WTC11 (cell line): ENCODE measurements around the gene USF1. TPM values are rescaled to one million over a fixed set of nuclear protein-coding genes. Genes with fewer than 3 reads are reported as not detected.

Source experiments
- ATAC-seq: fragments of 200-7000 bp; cut with Tn5 transposase; 2 replicates; pipeline ENCODE4 v1.10.0; 2021; ENCODE audit warnings: mild to moderate bottlenecking, moderate library complexity
- CTCF ChIA-PET: fragments of 300-600 bp; sonication (Branson Sonifier 250); formaldehyde crosslinking; loops from one replicate; lab custom pipeline; 2021; ENCODE audit warnings: antibody characterized with exemption; lab: Charles Lee
- POLR2A ChIA-PET: fragments of 350-600 bp; sonication (Branson Sonifier 250); formaldehyde crosslinking; loops from one replicate; lab custom pipeline; 2021; ENCODE audit warnings: antibody characterized with exemption; lab: Charles Lee
- DNase-seq: peaks from one replicate; pipeline ENCODE4 v3.0.0; 2021; ENCODE audit warnings: low spot score
- H3K27ac Mint-ChIP-seq: 2 replicates; pipeline ENCODE4 v1.8.0; 2021; ENCODE audit warnings: mixed read lengths
- H3K27me3 Mint-ChIP-seq: 2 replicates; pipeline ENCODE4 v1.8.0; 2021; ENCODE audit warnings: low read depth, mild to moderate bottlenecking, moderate library complexity, mixed read lengths
- H3K36me3 Mint-ChIP-seq: 2 replicates; pipeline ENCODE4 v1.8.0; 2021; ENCODE audit warnings: mixed read lengths
- H3K4me1 Mint-ChIP-seq: 2 replicates; pipeline ENCODE4 v1.8.0; 2022; ENCODE audit warnings: mixed read lengths
- H3K4me3 Mint-ChIP-seq: 2 replicates; pipeline ENCODE4 v1.8.0; 2021; ENCODE audit warnings: mild to moderate bottlenecking, moderate library complexity, mixed read lengths
- H3K9me3 Mint-ChIP-seq: 2 replicates; pipeline ENCODE4 v1.8.0; 2021; ENCODE audit warnings: mixed read lengths
- EMX1 ChIP-seq: fragments of 250-450 bp; sonication (Bioruptor Pico); IDR thresholded peaks from 2 replicates; pipeline ENCODE4 v1.8.0; 2021; ENCODE audit warnings: mild to moderate bottlenecking
- KAT7 ChIP-seq: sonication (generic); formaldehyde crosslinking; IDR thresholded peaks from 2 replicates; pipeline ENCODE4 v1.8.1; 2023; ENCODE audit warnings: missing genetic modification reagents, mild to moderate bottlenecking, borderline replicate concordance
- NFE2L1 ChIP-seq: sonication (generic); formaldehyde crosslinking; IDR thresholded peaks from 2 replicates; pipeline ENCODE4 v1.8.1; 2023; ENCODE audit warnings: missing genetic modification reagents
- NR2C2 ChIP-seq: sonication (generic); formaldehyde crosslinking; IDR thresholded peaks from 2 replicates; pipeline ENCODE4 v1.8.0; 2022; ENCODE audit warnings: mild to moderate bottlenecking, missing genetic modification reagents
- NR3C1 ChIP-seq: sonication (generic); formaldehyde crosslinking; conservative IDR thresholded peaks from 2 replicates; pipeline ENCODE4 v1.8.1; 2023; ENCODE audit warnings: low read depth, mild to moderate bottlenecking, missing genetic modification reagents
- OVOL2 ChIP-seq: fragments of 250-450 bp; sonication (Bioruptor Pico); IDR thresholded peaks from 2 replicates; pipeline ENCODE4 v1.9.0; 2021; ENCODE audit warnings: mild to moderate bottlenecking, borderline replicate concordance
- PRRX2 ChIP-seq: fragments of 250-450 bp; sonication (Bioruptor Pico); IDR thresholded peaks from 2 replicates; pipeline ENCODE4 v1.8.0; 2021; ENCODE audit warnings: mild to moderate bottlenecking
- RORB ChIP-seq: fragments of 250-450 bp; sonication (Bioruptor Pico); IDR thresholded peaks from 2 replicates; pipeline ENCODE4 v1.9.0; 2021; ENCODE audit warnings: mild to moderate bottlenecking
- TCF7 ChIP-seq: sonication (generic); formaldehyde crosslinking; IDR thresholded peaks from 2 replicates; pipeline ENCODE4 v1.8.0; 2022; ENCODE audit warnings: mild to moderate bottlenecking, low read depth, missing genetic modification reagents, moderate library complexity
- ZNF219 ChIP-seq: sonication (generic); formaldehyde crosslinking; IDR thresholded peaks from 2 replicates; pipeline ENCODE4 v1.8.0; 2023; ENCODE audit warnings: missing genetic modification reagents, mild to moderate bottlenecking, borderline replicate concordance
- ZNF232 ChIP-seq: sonication (generic); formaldehyde crosslinking; IDR thresholded peaks from 2 replicates; pipeline ENCODE4 v1.8.0; 2022; ENCODE audit warnings: mild to moderate bottlenecking, missing genetic modification reagents
- ZNF263 ChIP-seq: sonication (generic); formaldehyde crosslinking; IDR thresholded peaks from 2 replicates; pipeline ENCODE4 v1.8.1; 2022; ENCODE audit warnings: low read depth, mild to moderate bottlenecking, moderate library complexity, missing genetic modification reagents
- total RNA-seq: library from RNA; stranded (reverse); gene quantifications from 3 replicates; pipeline ENCODE4 v1.2.3, GENCODE V29; 2021
- TF ChIP-seq, protein P1 (sequence below): fragments of 200-600 bp; IDR thresholded peaks from 2 replicates; pipeline ENCODE4 v1.8.0; 2022; ENCODE audit warnings: antibody characterized with exemption
- TF ChIP-seq, protein P2 (sequence below): sonication (generic); formaldehyde crosslinking; IDR thresholded peaks from 2 replicates; pipeline ENCODE4 v1.8.1; 2023; ENCODE audit warnings: mild to moderate bottlenecking, moderate library complexity, missing genetic modification reagents
- TF ChIP-seq, protein P3 (sequence below): sonication (generic); formaldehyde crosslinking; IDR thresholded peaks from 2 replicates; pipeline ENCODE4 v1.8.1; 2023; ENCODE audit warnings: mild to moderate bottlenecking, missing genetic modification reagents
- TF ChIP-seq, protein P4 (sequence below): sonication (generic); formaldehyde crosslinking; IDR thresholded peaks from 2 replicates; pipeline ENCODE4 v1.8.0; 2023; ENCODE audit warnings: missing genetic modification reagents
- TF ChIP-seq, protein P5 (sequence below): fragments of 250-450 bp; sonication (Bioruptor Pico); IDR thresholded peaks from 2 replicates; pipeline ENCODE4 v1.9.0; 2021; ENCODE audit warnings: mild to moderate bottlenecking
- TF ChIP-seq, protein P6 (sequence below): sonication (generic); formaldehyde crosslinking; IDR thresholded peaks from 2 replicates; pipeline ENCODE4 v1.8.1; 2022; ENCODE audit warnings: mild to moderate bottlenecking, moderate library complexity, missing genetic modification reagents

The USF1 gene
- total RNA-seq, 1 experiment from 2014 or later, result 65.6 TPM

DNA sequence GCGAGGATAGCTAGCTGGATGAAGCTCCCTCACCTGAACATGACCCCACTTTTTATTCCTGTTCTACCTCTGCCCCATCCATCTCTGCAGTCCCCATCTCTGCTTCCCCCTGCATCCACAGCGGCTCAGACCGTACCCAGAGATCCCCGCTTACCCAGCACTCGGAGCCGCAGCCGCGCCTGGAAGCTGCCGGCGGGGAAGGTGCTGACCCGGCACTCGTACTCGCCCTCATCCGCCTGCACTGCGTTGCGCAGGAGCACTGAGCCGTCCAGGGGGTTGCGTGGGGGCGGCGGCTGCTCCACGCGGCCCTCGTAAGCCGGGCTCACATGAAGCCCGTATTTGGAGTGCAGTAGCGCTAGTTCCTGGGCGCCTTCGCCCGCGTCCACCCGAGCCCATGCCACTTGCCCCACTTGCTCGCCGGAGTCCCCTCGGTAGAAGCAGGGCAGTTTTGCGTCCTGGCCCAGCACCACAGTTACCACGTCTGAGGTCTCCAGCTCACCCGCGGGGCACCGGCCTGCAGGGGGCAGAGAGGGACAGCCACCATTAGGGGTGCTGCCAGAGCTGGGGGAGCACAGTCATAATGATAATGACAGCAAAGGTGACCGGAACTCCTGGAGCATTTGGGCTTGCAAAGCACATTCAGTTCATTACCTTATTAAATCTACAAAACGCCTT, 33.8 kb upstream of the USF1 start:
- peak; percentile 33 for ATAC-seq
- no peaks in the 10 kb centered on the region for H3K9me3 Mint-ChIP-seq
- H3K27me3 Mint-ChIP-seq, result no peaks in the 10 kb centered on the region; the same call in 1 of the 2 replicates
- peaks cover 27% of the 10 kb centered on the region for H3K4me1 Mint-ChIP-seq
- TF ChIP-seq NR3C1 (CRISPR knock-in tag), result no peak
- H3K36me3 Mint-ChIP-seq, result no peaks in the 10 kb centered on the region
- no peak for DNase-seq
- H3K27ac Mint-ChIP-seq, result no peak overlapping the region
- H3K4me3 Mint-ChIP-seq, result no peak overlapping the region
- ChIA-PET POLR2A (interaction anchor here (0.6 kb wide), 1 partner anchor 108 kb away, joined by 7 read pairs; no protein-coding TSS in a partner anchor), CTCF (interaction anchor here (0.9 to 2.8 kb wide), 8 partner anchors 8 to 41 kb away, joined by 3 to 24 read pairs (median 4); partner anchors contain the start of genes ARHGAP30, KLHDC9 and NECTIN4)

DNA sequence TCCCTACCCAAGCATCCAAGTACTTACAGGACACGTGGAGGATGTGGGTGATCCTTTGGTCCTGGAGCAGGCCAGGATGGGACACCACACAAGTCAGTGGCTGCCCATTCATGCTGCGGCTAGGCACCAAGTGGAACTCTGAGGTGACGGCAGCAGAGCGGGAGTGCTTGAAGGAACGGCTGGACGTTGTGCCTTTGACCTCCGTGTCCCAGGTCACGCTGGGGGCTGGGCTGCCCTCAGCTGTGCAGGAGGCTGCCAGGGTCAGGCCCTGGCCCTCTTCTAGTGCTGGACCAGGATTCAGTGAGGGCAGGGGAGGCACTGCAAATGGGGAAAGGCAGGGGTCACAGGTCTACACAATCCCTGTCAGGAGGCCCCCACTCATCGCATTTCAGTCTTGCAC, 31.6 kb upstream of the USF1 start:
- ChIA-PET CTCF (no interaction called here), POLR2A (no interaction called here)
- ATAC-seq (no peak), DNase-seq (no peak)
- peaks cover 21% of the 10 kb centered on the region for H3K4me1 Mint-ChIP-seq
- no peaks in the 10 kb centered on the region for H3K9me3 Mint-ChIP-seq
- no peaks in the 10 kb centered on the region; the same call in 1 of the 2 replicates for H3K27me3 Mint-ChIP-seq
- no peak for TF ChIP-seq NR2C2
- TF ChIP-seq, protein P1, sequence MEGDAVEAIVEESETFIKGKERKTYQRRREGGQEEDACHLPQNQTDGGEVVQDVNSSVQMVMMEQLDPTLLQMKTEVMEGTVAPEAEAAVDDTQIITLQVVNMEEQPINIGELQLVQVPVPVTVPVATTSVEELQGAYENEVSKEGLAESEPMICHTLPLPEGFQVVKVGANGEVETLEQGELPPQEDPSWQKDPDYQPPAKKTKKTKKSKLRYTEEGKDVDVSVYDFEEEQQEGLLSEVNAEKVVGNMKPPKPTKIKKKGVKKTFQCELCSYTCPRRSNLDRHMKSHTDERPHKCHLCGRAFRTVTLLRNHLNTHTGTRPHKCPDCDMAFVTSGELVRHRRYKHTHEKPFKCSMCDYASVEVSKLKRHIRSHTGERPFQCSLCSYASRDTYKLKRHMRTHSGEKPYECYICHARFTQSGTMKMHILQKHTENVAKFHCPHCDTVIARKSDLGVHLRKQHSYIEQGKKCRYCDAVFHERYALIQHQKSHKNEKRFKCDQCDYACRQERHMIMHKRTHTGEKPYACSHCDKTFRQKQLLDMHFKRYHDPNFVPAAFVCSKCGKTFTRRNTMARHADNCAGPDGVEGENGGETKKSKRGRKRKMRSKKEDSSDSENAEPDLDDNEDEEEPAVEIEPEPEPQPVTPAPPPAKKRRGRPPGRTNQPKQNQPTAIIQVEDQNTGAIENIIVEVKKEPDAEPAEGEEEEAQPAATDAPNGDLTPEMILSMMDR, result no peak
- no peaks in the 10 kb centered on the region for H3K36me3 Mint-ChIP-seq
- H3K27ac Mint-ChIP-seq, result no peak overlapping the region
- no peak overlapping the region for H3K4me3 Mint-ChIP-seq

DNA sequence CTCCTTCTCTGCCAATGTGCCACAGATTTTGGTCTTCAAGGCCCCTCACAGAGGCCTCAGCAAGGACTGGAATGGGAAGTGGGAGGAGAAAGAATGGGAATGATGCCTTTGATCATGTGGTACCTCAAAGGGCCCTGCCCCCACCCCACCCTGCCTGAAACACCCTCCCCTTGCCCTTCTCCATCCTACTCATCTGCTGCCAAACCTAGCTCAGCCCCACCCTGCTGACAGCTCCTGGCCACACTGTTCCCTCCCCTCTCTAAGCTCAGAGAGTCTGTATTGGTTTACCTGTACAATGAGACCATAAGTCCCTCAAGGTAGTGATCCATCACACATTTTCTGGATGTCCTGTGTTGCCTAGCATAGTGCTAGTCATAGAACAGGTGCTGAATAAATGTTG, 30.6 kb upstream of the USF1 start:
- no peak for ATAC-seq
- no peak overlapping the region for H3K27ac Mint-ChIP-seq
- DNase-seq, result no peak
- ChIA-PET CTCF (interaction anchor here (0.8 to 0.9 kb wide), 2 partner anchors 21 to 22 kb away, joined by 3 to 4 read pairs; no protein-coding TSS in a partner anchor), POLR2A (no interaction called here)
- no peak for TF ChIP-seq KAT7 (CRISPR knock-in tag)
- no peak for TF ChIP-seq TCF7 (CRISPR knock-in tag)
- TF ChIP-seq, protein P2, sequence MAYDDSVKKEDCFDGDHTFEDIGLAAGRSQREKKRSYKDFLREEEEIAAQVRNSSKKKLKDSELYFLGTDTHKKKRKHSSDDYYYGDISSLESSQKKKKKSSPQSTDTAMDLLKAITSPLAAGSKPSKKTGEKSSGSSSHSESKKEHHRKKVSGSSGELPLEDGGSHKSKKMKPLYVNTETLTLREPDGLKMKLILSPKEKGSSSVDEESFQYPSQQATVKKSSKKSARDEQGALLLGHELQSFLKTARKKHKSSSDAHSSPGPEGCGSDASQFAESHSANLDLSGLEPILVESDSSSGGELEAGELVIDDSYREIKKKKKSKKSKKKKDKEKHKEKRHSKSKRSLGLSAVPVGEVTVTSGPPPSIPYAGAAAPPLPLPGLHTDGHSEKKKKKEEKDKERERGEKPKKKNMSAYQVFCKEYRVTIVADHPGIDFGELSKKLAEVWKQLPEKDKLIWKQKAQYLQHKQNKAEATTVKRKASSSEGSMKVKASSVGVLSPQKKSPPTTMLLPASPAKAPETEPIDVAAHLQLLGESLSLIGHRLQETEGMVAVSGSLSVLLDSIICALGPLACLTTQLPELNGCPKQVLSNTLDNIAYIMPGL (CRISPR knock-in tag), result no peak
- no peak for TF ChIP-seq OVOL2 (CRISPR knock-in tag)
- TF ChIP-seq, protein P3, sequence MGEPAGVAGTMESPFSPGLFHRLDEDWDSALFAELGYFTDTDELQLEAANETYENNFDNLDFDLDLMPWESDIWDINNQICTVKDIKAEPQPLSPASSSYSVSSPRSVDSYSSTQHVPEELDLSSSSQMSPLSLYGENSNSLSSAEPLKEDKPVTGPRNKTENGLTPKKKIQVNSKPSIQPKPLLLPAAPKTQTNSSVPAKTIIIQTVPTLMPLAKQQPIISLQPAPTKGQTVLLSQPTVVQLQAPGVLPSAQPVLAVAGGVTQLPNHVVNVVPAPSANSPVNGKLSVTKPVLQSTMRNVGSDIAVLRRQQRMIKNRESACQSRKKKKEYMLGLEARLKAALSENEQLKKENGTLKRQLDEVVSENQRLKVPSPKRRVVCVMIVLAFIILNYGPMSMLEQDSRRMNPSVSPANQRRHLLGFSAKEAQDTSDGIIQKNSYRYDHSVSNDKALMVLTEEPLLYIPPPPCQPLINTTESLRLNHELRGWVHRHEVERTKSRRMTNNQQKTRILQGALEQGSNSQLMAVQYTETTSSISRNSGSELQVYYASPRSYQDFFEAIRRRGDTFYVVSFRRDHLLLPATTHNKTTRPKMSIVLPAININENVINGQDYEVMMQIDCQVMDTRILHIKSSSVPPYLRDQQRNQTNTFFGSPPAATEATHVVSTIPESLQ (CRISPR knock-in tag), result no peak
- TF ChIP-seq PRRX2, result no peak
- no peak for TF ChIP-seq NFE2L1 (CRISPR knock-in tag)
- TF ChIP-seq EMX1, result no peak
- TF ChIP-seq, protein P4, sequence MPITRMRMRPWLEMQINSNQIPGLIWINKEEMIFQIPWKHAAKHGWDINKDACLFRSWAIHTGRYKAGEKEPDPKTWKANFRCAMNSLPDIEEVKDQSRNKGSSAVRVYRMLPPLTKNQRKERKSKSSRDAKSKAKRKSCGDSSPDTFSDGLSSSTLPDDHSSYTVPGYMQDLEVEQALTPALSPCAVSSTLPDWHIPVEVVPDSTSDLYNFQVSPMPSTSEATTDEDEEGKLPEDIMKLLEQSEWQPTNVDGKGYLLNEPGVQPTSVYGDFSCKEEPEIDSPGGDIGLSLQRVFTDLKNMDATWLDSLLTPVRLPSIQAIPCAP, result no peak
- TF ChIP-seq ZNF263 (CRISPR knock-in tag), result no peak
- TF ChIP-seq ZNF232, result no peak
- TF ChIP-seq ZNF219 (CRISPR knock-in tag), result no peak
- TF ChIP-seq, protein P5, sequence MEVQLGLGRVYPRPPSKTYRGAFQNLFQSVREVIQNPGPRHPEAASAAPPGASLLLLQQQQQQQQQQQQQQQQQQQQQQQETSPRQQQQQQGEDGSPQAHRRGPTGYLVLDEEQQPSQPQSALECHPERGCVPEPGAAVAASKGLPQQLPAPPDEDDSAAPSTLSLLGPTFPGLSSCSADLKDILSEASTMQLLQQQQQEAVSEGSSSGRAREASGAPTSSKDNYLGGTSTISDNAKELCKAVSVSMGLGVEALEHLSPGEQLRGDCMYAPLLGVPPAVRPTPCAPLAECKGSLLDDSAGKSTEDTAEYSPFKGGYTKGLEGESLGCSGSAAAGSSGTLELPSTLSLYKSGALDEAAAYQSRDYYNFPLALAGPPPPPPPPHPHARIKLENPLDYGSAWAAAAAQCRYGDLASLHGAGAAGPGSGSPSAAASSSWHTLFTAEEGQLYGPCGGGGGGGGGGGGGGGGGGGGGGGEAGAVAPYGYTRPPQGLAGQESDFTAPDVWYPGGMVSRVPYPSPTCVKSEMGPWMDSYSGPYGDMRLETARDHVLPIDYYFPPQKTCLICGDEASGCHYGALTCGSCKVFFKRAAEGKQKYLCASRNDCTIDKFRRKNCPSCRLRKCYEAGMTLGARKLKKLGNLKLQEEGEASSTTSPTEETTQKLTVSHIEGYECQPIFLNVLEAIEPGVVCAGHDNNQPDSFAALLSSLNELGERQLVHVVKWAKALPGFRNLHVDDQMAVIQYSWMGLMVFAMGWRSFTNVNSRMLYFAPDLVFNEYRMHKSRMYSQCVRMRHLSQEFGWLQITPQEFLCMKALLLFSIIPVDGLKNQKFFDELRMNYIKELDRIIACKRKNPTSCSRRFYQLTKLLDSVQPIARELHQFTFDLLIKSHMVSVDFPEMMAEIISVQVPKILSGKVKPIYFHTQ (CRISPR knock-in tag), result no peak
- no peak for TF ChIP-seq RORB (CRISPR knock-in tag)
- TF ChIP-seq, protein P6, sequence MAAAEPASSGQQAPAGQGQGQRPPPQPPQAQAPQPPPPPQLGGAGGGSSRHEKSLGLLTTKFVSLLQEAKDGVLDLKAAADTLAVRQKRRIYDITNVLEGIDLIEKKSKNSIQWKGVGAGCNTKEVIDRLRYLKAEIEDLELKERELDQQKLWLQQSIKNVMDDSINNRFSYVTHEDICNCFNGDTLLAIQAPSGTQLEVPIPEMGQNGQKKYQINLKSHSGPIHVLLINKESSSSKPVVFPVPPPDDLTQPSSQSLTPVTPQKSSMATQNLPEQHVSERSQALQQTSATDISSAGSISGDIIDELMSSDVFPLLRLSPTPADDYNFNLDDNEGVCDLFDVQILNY (CRISPR knock-in tag), result no peak
- no peaks in the 10 kb centered on the region for H3K36me3 Mint-ChIP-seq
- H3K4me1 Mint-ChIP-seq, result peaks cover 21% of the 10 kb centered on the region
- no peaks in the 10 kb centered on the region; the same call in 1 of the 2 replicates for H3K27me3 Mint-ChIP-seq
- no peaks in the 10 kb centered on the region for H3K9me3 Mint-ChIP-seq
- no peak overlapping the region for H3K4me3 Mint-ChIP-seq
